ENCODE measurements around the gene RRP1. TPM values are rescaled to one million over a fixed set of nuclear protein-coding genes. Genes with fewer than 3 reads are reported as not detected.

Gene RRP1
- total and polyA plus RNA-seq, 2 of the 13 experiments (the other 11 are each of a cell fraction or from before 2014, with no cell fraction given): 20.1 to 35.1 TPM

DNA sequence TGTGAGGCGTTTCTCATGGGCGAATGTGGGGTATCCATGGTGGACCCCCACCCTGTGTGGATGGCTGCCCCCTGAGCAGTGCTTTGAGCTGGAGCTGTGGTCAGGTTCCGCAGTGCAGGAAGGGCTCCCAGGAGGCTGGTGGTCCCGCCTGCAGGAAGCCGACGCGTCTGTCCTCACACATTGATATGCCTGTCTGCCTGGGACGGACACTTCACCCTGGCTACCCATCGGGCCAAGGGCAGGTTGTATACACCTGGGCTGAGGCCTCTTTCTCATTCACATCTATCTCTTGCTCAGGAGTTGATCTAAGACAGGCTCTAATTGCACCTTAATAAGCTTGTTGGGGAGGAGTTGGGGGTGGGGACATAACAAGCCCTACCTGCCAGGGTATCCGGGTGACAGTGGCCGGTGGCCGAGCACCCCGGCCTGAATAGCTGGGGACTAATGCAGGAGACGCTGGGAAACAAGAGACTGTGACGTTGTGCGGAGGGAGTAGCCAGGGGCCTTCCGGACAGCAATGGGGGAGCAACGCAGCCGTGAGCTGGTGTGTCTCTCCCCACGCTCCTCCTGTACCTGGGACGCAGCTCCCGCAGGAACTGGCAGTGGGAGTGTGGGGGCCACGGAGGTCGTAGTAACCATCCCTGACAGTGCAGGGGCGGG is 48.8 kb upstream of the RRP1 start:
- ATAC-seq (peak; percentile 13), DNase-seq (ENCODE audit: low spot score) (no peak), FAIRE-seq (no peak)
- Histone ChIP-seq H3K27ac (ENCODE audit: extremely low read length, insufficient read depth, low read length) (no peak overlapping the region), H2AFZ (ENCODE audit: low read length) (no peak overlapping the region), H3K9ac (ENCODE audit: insufficient read depth, low read depth, low read length) (no peak overlapping the region), H3K4me2 (ENCODE audit: low read depth, low read length) (no peak overlapping the region), H3K36me3 (replicated peaks in 1 of 2; ENCODE audit: control insufficient read depth in 1 of 2, insufficient read depth in 2 of 2, low read length in 2 of 2) (peaks cover 20 to 38% of the 10 kb centered on the region in 2 experiments), H3K4me3 (replicated peaks in 1 of 3; ENCODE audit: insufficient read depth in 1 of 3, low read depth in 2 of 3, low read length in 3 of 3) (no peak overlapping the region), H3K4me1 (ENCODE audit: insufficient read depth, low read length) (peaks cover 31% of the 10 kb centered on the region), H3K79me2 (ENCODE audit: insufficient read depth, low read length) (peaks cover 14% of the 10 kb centered on the region), H3K9me3 (ENCODE audit: low read length) (no peaks in the 10 kb centered on the region), H4K20me1 (ENCODE audit: insufficient read depth, low read length) (peaks cover 2% of the 10 kb centered on the region; the same call in 1 of the 2 replicates), H3K27me3 (ENCODE audit: control insufficient read depth in 1 of 2, insufficient read depth in 2 of 2, low read length in 2 of 2) (no peaks in the 10 kb centered on the region)
- intact Hi-C loops (cut with micrococcal nuclease; ENCODE audit: unreplicated experiment): no loop called here
- 0 out of 4 replicates have a peak, but pooled peaks of 1 of the 2 experiments have one; percentile 13 for TF ChIP-seq POLR2A (IDR thresholded peaks at IDR 0.05; ENCODE audit: insufficient read depth in 1 of 2, low read depth in 2 of 2, low read length in 2 of 2)
- peak; percentile 59 for TF ChIP-seq AGO2 (optimal IDR thresholded peaks at IDR 0.05; ENCODE audit: low read depth, low read length)
- TF ChIP-seq, protein P1, sequence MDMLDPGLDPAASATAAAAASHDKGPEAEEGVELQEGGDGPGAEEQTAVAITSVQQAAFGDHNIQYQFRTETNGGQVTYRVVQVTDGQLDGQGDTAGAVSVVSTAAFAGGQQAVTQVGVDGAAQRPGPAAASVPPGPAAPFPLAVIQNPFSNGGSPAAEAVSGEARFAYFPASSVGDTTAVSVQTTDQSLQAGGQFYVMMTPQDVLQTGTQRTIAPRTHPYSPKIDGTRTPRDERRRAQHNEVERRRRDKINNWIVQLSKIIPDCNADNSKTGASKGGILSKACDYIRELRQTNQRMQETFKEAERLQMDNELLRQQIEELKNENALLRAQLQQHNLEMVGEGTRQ (IDR thresholded peaks at IDR 0.05; ENCODE audit: low read depth, low read length): no peak
- TF ChIP-seq, protein P1 (CRISPR knock-in tag; IDR thresholded peaks at IDR 0.05; ENCODE audit: borderline replicate concordance): no peak
- TF ChIP-seq, protein P2, sequence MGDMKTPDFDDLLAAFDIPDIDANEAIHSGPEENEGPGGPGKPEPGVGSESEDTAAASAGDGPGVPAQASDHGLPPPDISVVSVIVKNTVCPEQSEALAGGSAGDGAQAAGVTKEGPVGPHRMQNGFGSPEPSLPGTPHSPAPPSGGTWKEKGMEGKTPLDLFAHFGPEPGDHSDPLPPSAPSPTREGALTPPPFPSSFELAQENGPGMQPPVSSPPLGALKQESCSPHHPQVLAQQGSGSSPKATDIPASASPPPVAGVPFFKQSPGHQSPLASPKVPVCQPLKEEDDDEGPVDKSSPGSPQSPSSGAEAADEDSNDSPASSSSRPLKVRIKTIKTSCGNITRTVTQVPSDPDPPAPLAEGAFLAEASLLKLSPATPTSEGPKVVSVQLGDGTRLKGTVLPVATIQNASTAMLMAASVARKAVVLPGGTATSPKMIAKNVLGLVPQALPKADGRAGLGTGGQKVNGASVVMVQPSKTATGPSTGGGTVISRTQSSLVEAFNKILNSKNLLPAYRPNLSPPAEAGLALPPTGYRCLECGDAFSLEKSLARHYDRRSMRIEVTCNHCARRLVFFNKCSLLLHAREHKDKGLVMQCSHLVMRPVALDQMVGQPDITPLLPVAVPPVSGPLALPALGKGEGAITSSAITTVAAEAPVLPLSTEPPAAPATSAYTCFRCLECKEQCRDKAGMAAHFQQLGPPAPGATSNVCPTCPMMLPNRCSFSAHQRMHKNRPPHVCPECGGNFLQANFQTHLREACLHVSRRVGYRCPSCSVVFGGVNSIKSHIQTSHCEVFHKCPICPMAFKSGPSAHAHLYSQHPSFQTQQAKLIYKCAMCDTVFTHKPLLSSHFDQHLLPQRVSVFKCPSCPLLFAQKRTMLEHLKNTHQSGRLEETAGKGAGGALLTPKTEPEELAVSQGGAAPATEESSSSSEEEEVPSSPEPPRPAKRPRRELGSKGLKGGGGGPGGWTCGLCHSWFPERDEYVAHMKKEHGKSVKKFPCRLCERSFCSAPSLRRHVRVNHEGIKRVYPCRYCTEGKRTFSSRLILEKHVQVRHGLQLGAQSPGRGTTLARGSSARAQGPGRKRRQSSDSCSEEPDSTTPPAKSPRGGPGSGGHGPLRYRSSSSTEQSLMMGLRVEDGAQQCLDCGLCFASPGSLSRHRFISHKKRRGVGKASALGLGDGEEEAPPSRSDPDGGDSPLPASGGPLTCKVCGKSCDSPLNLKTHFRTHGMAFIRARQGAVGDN (CRISPR knock-in tag; IDR thresholded peaks at IDR 0.05): peak; percentile 8; the same call in 1 of the 2 replicates
- peak; percentile 29; the same call in 1 of the 2 replicates for TF ChIP-seq ZBTB38 (CRISPR knock-in tag; IDR thresholded peaks at IDR 0.05)
- in situ Hi-C loops (cut with HindIII; ENCODE audit: extremely low pct_ligation_motif_present, low pct_unique_long_range_greater_than_20kb): no loop called here
- 90% methylated on average over 20 of the region's 25 CpGs for WGBS (ENCODE audit: low lambda C conversion rate)
- BruUV-seq (replicated peaks): no TSS peak
- ChIA-PET POLR2A (no interaction called here), CTCF (ENCODE audit: low intra/inter-chr PET ratio, low total read pairs) (no interaction called here)
